ENCODE results near the gene CCDC27.

CCDC27 gene

DNA sequence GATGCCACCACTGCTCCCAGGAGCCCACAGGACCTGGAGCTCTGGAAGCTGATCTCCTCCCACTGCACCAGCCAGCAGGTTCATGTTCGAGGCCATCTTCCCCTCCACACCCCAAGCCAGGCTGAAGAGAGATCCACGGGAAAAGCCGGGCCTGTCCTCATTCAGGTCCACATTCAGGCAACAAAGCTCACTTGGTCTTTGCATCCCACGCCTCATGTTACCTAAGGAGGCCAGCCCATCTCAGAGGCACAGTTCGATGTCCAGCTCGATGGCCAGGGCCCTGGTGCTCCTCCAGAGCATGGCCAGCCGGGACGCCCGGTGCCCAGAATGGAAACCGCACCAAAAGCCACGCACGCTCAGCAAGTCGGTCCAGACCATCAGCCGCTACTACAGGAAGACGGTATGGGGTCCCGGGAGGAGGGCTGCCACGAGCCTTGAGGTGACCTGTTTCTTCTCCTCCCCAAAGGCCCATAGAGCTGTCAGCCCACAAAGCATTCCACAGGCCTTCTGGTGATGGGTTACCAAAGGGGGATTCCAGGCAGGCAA, at the start of gene CCDC27:
Gene CCDC27 (plus strand): TSS at position 51 of the 546 bp plus-strand sequence. CDS start 32 bp downstream, at position 83.
- DNase-seq (ENCODE audit: low read depth): no peak

DNA sequence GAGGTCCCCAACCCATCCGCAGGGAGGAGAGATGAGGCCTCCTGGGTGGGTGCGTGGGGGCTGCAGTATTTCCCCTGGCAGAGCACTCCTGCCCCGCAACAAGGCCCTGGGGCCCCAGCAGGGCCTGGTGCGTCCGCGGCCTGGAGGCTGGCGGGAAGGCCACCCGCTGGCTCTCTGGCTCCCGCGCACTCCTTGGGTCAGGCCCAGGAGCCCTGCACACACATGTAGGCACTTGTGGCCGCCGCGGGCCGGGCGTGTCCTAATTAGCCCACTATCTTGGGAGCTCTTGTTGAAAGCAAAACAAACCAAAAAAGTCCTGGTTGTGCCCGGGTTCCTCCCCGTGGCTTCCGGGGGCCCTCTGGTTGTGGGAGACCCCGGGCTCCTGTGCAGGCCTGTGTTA, 49.7 kb upstream of the CCDC27 start:
- DNase-seq (ENCODE audit: low read depth): no peak

DNA sequence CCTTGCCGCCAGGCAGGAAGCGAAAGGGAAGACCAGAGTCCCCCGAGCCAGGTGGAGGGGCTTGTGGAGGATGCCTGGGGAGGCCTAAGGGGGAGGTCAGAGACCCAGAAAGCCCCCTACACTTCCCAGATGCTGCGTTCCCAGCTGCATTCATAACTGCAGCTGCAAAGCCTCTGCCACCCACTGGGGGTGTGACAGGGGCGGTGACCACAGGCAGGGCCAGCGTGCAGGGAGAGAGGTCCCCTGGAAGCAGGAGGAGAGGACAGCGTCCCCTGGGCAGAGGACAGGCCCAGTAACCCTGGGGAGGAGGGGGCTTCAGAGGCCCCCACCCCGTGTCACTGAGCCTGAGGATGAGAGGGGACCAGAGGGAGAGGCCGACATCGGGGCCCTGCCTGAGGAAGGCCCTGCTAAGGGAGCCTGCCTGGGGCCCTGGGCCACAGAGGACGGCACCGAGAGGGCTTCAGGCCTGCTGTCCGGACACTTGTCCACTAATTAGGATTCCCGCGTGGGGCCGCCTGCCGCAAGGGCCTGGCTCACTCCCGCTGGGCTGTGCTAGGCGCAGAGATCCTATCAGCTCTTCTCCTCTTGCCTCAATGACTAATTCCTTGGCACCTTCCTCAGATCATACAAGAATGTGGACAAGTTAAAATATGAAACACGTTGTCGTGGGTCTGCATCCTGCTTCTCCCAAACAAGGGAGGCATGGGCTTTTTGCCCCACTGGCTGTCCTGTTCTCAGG, 49.1 kb upstream of the CCDC27 start:
- peak; percentile 6 for DNase-seq (ENCODE audit: low read depth)

DNA sequence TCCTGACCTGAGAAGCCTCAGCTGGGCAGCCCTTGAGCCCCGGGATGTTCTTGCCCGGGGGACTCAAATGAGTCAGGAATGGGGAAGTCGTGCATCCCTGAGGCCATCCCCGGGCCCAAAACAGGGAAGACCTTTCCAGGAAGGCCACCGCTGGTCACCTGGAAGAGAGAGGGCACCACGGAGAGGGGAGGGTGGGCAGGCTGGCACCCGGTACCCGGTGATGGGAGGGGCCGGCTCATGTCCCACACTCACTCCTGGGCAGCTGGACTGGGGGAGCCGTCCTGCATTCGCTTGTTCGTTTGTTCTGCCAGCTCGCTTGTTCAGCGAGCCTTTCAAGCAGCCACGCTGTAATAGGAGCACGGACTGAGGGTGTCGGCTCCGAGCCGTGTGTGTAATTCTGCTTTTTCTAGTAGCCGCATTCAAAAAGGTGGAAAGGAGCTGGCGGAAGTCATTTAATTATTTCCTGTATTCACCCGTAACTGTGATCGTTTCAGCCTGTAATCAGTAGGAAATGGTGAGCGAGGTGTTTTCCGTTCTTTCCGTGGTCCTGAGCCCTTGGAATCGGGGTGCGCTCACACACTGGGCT, 48.4 kb upstream of the CCDC27 start:
- DNase-seq (ENCODE audit: low read depth): no peak

DNA sequence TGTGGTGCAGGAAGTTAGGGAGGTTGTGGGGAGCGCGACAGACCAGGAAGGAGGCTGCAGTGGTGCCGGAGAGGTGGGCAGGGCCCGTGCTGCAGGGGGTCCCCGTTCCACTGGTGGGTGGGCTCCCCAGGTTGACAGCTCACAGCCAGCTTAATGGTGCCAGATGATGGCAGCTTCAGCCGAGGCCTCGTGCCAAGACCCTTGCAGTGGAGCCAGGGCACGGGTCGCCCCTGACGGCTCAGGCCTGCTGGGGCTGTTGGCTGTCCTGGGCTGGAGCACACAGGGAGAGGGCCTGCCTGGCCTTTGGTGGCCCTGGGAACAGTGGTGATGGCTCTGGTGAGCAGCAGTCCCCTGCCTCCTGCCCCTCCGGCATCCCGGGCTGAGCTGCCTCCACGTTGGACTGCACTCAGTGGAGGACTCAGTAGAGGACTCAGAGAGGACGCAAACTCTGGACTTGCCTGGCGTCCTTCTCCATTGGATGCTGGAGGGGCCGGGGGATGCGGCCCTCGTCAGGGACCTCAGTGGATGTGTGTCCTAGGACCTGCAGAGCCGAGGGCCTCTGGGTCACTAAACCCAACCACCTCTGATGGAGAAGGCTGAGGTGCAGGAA, 46.8 kb upstream of the CCDC27 start:
- no peak for DNase-seq (ENCODE audit: low read depth)

DNA sequence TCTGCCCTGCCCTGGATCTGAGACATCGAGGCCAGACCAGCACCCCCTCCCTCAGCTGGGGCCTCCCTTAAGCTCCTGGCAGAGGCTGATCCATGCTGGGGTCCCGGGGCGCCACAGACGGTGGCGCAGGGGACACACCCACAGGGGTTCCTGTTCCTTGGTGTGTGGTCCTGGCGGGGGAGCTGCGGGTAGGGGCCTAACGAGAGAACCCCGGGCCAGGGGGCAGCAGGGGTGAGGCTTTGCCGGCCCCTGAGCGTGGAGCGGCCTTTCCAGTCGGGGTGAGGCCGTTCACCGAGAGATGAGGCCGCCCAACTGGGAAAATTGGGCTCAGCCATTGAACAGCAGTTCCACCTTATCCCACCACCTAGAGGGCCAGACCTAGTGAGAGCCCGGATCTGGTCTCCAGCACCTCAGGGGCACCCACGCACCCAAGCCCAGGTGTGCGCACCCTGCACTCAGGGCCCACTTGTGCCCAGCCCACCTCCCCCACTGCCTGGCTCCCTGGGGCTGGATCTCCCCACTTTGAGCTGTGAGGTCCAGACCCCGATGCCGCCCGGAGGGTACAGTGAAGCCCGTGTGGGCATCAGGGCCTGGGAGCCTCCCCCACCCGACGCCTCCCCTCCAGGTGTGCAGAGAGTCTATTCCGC, 45.5 kb upstream of the CCDC27 start:
- DNase-seq (ENCODE audit: low read depth): no peak

DNA sequence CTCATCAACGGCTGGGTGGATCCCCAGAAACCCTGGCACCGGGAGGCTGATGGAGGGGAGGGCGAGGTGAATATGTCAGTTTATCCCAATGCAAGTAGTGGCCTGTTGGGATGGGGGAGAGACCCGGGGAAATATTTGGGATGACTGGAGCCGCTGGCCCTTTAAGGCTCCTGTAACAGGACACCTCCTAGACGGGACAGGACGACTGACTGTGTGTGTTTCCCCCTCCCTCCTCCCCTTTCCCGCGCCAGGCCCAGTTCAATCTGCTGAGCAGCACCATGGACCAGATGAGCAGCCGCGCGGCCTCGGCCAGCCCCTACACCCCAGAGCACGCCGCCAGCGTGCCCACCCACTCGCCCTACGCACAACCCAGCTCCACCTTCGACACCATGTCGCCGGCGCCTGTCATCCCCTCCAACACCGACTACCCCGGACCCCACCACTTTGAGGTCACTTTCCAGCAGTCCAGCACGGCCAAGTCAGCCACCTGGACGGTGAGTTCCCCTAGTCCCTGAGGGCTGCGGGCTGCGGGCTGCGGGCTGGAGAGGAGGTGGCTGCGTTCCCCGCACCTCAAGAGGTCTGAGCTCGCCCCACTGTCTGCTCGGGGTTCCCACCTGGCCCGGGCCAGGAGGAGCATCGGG, 44.8 kb upstream of the CCDC27 start:
- DNase-seq (ENCODE audit: low read depth): no peak

DNA sequence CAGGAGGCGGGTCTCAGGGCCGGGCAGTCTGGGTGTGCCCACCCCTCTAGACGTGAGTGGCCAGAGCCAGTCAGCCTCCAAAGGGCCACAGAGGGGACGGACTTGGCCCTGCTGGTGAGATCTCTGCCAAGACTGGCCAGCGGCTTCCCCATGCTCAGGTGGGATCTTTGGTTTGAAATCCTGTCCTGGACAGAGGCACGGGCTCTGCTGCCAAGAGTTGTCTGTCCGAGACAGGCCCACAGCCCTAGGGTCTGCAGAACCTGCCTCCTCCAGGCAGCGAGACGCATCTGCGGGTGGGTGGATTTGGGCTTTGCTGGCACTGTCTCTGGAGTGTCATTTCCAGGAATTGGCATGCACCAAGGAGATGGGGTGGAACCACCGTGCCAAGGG, 44.3 kb upstream of the CCDC27 start:
- DNase-seq (ENCODE audit: low read depth): no peak

DNA sequence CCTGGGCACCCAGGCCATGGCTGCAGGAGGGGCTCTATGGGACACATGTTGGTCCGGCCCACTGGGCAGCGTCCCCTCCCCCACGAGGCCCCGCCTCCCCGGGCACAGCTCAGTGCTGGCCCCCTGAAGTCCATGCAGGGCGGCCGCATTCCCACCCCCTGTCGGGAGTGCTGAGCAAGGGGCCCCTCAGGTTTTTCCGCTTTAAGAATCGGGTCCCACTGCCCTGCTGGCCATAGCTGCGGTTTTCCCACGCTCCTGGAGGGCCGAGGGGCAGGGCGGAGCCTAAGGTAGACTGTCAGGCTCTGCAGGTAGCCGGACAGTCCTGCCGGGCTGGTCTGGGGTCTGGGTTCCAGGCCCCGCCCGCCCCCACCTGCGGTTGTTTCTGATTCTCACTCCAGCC, 43.5 kb upstream of the CCDC27 start:
- no peak for DNase-seq (ENCODE audit: low read depth)

DNA sequence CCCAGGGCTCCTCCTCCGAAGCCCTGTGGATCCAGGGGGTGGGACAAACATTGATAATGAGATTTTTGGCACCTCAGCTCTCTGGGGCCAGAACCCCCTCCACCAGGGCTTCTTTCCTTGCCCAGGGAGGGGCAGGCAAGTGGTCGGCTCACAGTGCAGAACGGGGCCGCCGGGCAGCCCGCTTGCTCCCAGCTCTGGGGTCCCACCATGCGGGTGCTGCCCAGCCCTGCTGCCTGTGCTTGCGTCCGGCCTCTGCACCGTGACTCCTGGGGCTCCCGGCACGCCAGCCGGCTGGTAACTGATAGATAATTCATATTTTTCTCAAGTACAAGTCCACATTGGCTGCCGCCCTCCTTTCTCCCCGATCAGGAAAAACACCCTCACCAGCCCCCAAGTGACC, 42.0 kb upstream of the CCDC27 start:
- DNase-seq (ENCODE audit: low read depth): no peak

DNA sequence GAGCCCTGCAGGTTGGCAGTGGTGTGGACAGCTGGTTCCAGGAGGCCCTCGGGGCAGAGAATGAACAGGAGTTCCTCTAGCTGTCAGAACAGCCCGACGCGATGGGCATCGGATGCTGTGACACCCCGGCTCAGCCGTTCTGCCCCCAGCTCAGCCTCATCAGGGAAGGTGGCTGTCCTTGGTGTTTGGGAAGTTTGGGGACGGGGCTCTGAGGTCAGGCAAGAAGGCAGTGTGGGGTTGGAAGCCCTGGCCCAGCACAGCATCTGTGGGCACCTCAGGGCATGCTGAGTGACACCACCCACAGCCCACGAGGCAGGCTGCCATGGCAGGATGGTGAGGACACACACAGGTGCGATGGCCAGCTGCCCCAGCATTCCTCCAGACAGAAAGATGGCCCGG, 40.9 kb upstream of the CCDC27 start:
- DNase-seq (ENCODE audit: low read depth): no peak

DNA sequence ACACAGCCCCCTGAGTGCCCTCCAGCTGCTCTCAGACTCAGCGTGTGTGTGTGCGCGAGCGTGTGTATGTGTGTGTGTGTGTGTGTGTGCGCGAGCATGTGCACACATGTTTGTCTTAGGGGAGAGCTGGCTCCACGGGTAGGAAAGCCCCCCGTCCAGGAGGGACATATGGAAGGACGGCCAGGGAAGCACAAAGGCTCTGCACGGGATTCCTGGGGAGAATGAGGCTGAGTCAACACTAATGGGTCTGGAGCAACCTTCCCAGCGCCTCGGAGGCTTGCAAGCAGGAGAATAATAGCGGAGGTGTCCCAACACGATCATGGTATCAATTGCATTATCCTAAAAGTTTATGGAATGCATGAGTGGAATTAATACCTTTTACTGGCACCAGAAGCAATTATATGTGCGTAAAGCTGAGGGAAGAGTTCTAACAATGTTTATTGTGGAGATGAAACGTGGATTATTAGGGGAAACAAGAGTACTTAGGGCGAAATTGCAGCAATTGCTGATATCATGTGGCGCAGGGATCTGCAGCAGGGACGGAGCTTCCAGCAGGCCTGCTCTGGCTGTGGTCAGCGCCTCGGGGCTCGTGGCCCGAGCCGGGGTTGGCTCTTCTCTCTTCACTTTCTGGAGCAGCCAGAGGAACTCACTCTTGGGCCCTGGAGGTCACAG, 40.3 kb upstream of the CCDC27 start:
- no peak for DNase-seq (ENCODE audit: low read depth)

DNA sequence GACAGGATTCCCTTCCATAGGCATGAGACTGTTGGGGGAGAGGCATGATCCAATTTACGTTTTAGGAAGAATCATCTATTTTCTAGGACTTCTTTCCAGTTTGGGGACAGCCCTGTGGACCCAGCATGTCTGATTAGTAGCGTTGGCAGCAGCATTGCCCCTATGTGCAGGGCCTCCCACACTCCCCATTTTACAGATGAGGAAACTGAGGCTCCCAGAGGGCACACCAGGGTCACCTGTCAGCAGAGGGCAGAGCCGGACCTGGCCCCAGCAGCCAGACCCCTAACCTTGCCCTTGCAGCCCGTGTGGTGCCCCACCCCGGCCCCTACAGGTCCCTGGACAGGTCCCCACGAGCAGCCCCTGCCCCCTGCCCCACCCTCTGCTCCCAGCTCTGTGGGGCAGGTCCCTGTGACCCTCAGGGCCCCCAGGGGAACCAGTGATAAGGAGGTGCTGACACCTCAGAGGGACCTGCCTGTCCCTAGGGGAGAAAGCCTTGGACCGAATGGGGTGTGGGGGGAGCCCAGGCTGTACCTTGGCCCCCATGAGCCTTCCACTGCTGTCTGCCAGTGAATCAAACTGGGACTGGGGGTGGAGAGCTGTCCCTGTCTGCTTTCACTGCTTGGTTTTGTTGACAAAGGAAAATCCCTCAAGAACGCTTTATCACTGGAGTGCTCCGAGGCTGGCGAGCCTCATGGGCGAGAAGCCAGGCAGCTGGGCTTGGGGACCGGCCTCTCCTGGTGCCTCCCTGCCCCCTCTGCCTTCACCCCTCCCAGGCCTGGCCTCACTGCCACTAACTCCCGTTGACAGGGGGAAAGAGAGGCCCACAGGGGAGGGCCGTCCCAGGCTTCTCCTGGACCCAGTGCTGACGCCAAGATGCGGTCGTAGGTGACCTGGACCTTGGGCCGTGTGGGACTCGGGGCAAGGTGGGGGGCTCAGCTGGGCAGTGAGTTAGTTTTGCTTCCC, 39.4 kb upstream of the CCDC27 start:
- no peak for DNase-seq (ENCODE audit: low read depth)

DNA sequence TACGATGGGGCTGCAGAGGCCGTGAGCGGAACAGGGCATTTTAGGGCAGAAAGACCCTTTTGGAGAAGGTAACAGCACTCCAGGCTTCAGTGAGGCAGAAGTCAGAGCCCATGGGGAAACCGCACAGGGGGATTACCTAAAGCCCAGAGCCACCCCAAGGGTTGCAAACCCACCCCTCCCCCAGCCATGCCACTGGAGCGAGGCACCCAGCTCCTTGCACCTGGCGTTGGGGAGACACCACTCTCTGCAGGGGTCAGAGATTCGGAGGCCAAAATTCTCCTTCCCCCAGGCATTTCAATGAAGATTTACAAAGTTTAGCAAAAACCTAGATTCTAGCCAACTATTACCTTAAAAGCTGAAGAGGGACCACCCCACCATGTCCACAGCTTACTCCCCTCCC, 38.4 kb upstream of the CCDC27 start:
- no peak for DNase-seq (ENCODE audit: low read depth)

DNA sequence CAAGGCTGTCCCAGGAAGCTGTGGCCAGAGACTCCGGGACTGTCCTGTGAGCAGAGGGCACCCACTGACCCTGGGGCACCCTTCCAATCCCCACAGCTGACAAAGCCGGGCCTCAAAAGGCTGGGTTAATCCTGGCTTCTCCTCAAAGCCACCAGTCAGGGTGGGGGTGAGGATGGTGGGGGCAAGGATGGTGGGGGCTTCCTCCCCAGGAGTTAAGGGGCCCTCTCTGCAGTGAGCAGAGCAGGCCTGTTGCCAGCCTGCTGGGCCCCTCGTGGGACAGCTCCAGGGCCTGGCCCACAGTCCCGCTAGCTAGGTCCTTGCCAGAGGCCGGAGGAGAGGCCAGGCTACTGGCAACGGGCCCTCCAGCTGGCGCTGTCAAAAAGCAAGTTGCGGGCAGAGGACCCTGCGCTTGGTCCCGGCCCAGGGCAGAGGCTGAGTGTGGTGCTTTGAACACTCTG, 37.9 kb upstream of the CCDC27 start:
- DNase-seq (ENCODE audit: low read depth): no peak

DNA sequence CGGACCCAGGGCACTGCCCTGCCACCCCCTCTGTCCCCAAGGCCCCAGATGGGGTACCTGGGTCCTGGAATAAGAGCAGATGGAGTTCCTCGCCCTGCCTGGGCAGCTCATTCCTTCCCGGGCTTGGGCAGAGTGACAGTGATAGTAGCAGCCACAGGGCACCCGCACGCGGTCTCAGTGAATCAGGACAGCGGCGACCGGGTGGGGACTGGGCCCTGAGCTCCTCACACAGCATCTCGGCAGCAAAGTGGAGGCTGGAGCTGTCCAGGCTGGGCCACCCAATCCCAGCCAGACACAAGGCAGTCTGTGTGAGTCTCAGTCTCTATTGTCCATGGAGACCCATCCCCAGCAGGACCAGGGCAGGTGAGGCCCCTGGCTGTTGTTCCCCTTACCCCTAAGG, 37.4 kb upstream of the CCDC27 start:
- DNase-seq (ENCODE audit: low read depth): no peak

DNA sequence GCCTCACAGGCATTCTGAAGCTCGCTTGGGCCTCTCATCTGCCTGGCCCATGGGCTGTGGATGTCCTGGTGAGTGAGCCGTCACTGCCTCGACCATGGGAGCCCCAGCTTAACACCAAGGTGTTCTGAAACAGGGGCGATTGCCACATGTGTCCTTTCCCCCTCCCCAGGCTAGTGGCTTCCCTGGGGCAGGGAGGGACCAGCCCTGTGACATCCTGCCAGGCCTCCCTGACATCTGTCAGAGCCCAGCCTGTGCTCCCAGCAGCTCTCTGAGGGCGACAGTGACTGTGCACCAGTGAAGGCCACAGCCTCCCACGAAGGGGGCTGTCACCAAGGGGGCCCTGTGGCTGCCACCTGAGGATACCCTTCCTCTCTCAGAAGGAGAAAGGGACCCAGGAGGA, 35.9 kb upstream of the CCDC27 start:
- no peak for DNase-seq (ENCODE audit: low read depth)

DNA sequence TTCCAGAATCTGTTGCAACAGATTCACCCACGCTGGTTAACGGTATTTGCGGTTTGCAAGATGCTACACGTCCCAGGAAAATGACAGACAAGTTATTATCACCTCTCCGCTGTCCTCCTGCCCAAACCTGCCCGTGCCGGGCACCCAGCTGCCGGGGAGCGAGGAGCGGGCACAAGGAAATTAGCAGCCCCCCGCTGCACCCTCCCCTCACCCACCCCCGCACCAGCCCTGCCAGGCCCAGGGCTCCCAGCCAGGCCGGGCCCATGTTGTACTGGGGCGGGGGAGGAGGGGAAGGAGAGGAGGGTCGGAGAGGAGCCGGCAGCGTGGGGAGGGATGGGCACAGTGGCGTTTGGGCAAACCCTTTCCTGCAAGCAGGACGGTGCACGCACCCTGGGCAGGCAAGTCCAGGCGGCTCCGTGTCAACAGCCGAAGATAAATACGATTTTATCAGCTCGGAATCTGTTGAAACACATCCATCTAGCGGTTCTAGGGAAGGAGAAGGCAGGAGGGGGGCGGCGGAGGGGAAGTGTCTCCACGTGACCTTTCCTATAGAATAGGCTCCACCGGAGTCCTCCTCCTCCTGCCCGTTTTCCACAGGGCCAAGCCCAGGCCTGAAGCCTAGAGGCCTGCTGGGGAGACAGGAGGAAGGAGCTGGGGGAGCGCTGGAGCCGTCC, 35.1 kb upstream of the CCDC27 start:
- no peak for DNase-seq (ENCODE audit: low read depth)

DNA sequence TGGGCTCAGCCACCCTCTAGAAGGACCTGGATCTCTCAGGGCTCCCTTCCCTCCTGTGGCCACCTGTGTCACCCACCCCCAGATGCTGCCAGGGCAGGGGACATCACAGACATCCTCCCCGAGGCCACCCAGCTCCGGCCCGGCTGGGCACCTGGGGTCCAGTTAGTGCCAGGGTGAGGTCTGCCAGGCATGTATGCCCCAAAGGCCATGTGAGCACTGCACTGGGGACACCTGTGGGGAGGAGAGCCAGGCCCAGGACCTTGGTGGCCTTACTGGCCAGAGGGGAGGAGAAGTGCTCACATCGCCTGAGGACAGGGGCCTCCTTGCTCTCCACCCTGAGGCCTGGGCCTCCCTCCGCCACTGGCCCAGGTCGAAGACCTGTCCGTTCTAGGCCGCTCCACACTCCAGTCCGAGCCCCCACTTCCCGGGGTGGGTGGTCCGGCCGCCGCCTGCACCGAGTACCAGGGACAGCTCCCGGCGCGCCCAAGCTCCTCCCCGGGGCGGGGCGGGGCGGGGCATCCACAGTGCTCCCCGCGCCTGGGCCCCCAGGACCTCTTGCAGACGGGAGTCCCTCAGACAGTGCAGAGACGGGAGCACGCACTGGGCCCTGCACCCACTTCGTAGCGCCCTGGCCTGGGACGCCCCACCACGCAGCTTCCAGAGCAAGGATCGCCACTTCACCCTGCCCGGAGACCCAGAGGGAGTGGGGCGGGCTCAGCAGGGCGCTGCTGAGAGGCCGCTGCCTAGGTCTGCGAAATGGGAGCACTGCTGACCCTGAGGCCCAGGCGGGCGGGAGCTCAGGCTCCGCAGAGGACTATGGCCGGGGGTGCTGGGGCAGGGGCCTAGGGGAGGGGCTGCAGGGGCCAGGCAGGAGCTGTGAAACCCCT, 34.3 kb upstream of the CCDC27 start:
- no peak for DNase-seq (ENCODE audit: low read depth)
